Measurements from ENCODE around the gene EPRS1. TPM values are rescaled to one million over a fixed set of nuclear protein-coding genes. Genes with fewer than 3 reads are reported as not detected.

Gene EPRS1
- total RNA-seq, 1 donor from 2014 or later: 178 TPM

GRCh38 chr1:220032911-220033310 is 13.4 kb downstream of the EPRS1 start:
- TF ChIP-seq CTCF (IDR thresholded peaks at IDR 0.05): no peak
- DNase-seq (ENCODE audit: low spot score): no peak
- no peak overlapping the region for H3K4me3 Mint-ChIP-seq (ENCODE audit: unreplicated experiment)
- H3K27ac Mint-ChIP-seq (ENCODE audit: unreplicated experiment): no peak overlapping the region
- H3K9me3 Mint-ChIP-seq (ENCODE audit: low read depth): no peaks in the 10 kb centered on the region
- H3K27me3 Mint-ChIP-seq (ENCODE audit: low read depth): no peaks in the 10 kb centered on the region
- peaks cover 16% of the 10 kb centered on the region for H3K4me1 Mint-ChIP-seq (ENCODE audit: low read depth)
- H3K36me3 Mint-ChIP-seq (ENCODE audit: low read depth): peaks cover 26% of the 10 kb centered on the region

- Mint-ChIP-seq H3K9me3 (ENCODE audit: low read depth) (no peaks in the 10 kb centered on the region), H3K4me1 (ENCODE audit: low read depth) (peaks cover 6% of the 10 kb centered on the region), H3K27ac (ENCODE audit: unreplicated experiment) (no peak overlapping the region), H3K27me3 (ENCODE audit: low read depth) (no peaks in the 10 kb centered on the region), H3K36me3 (ENCODE audit: low read depth) (peaks cover 21% of the 10 kb centered on the region), H3K4me3 (ENCODE audit: unreplicated experiment) (no peak overlapping the region)
- no peak for TF ChIP-seq CTCF (IDR thresholded peaks at IDR 0.05)
- DNase-seq (ENCODE audit: low spot score): no peak
Measured at GRCh38 chr1:220031287-220031686, 15.0 kb downstream of the EPRS1 start.

- Mint-ChIP-seq H3K27me3 (ENCODE audit: low read depth) (no peaks in the 10 kb centered on the region), H3K4me1 (ENCODE audit: low read depth) (no peaks in the 10 kb centered on the region), H3K36me3 (ENCODE audit: low read depth) (peaks cover 31% of the 10 kb centered on the region), H3K9me3 (ENCODE audit: low read depth) (no peaks in the 10 kb centered on the region), H3K4me3 (ENCODE audit: unreplicated experiment) (no peak overlapping the region), H3K27ac (ENCODE audit: unreplicated experiment) (no peak overlapping the region)
- TF ChIP-seq CTCF (IDR thresholded peaks at IDR 0.05): no peak
- no peak for DNase-seq (ENCODE audit: low spot score)
Measured at GRCh38 chr1:220028346-220028895, 17.9 kb downstream of the EPRS1 start.

- Mint-ChIP-seq H3K4me1 (ENCODE audit: low read depth) (peaks cover 8% of the 10 kb centered on the region), H3K9me3 (ENCODE audit: low read depth) (no peaks in the 10 kb centered on the region), H3K27ac (ENCODE audit: unreplicated experiment) (no peak overlapping the region), H3K27me3 (ENCODE audit: low read depth) (no peaks in the 10 kb centered on the region), H3K4me3 (ENCODE audit: unreplicated experiment) (no peak overlapping the region), H3K36me3 (ENCODE audit: low read depth) (peaks cover 40% of the 10 kb centered on the region)
- TF ChIP-seq CTCF (IDR thresholded peaks at IDR 0.05): no peak
- DNase-seq (ENCODE audit: low spot score): no peak
Measured at GRCh38 chr1:220019071-220019470, 27.2 kb downstream of the EPRS1 start.

GRCh38 chr1:220013497-220013896 is 32.8 kb downstream of the EPRS1 start:
- H3K9me3 Mint-ChIP-seq (ENCODE audit: low read depth): no peaks in the 10 kb centered on the region
- no peak for DNase-seq (ENCODE audit: low spot score)
- H3K4me1 Mint-ChIP-seq (ENCODE audit: low read depth): peaks cover 32% of the 10 kb centered on the region
- TF ChIP-seq CTCF (IDR thresholded peaks at IDR 0.05): no peak
- peaks cover 27% of the 10 kb centered on the region for H3K36me3 Mint-ChIP-seq (ENCODE audit: low read depth)
- H3K27ac Mint-ChIP-seq (ENCODE audit: unreplicated experiment): peak overlapping the region; percentile 68
- H3K4me3 Mint-ChIP-seq (ENCODE audit: unreplicated experiment): no peak overlapping the region
- H3K27me3 Mint-ChIP-seq (ENCODE audit: low read depth): no peaks in the 10 kb centered on the region
